HG03060 (cell line): ENCODE measurements around the gene RALA.
A peak's percentile ranks its signal among the peaks of the same experiment; 100 is the strongest.

ENCODE experiments used
- ATAC-seq: cut with Tn5 transposase; IDR thresholded peaks from one replicate; pipeline ENCODE4 v1.9.1; 2021; ENCODE audit warnings: low read depth, moderate number of reproducible peaks; ENCODE audit not compliant: unreplicated experiment

The RALA gene, protein sequence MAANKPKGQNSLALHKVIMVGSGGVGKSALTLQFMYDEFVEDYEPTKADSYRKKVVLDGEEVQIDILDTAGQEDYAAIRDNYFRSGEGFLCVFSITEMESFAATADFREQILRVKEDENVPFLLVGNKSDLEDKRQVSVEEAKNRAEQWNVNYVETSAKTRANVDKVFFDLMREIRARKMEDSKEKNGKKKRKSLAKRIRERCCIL

DNA sequence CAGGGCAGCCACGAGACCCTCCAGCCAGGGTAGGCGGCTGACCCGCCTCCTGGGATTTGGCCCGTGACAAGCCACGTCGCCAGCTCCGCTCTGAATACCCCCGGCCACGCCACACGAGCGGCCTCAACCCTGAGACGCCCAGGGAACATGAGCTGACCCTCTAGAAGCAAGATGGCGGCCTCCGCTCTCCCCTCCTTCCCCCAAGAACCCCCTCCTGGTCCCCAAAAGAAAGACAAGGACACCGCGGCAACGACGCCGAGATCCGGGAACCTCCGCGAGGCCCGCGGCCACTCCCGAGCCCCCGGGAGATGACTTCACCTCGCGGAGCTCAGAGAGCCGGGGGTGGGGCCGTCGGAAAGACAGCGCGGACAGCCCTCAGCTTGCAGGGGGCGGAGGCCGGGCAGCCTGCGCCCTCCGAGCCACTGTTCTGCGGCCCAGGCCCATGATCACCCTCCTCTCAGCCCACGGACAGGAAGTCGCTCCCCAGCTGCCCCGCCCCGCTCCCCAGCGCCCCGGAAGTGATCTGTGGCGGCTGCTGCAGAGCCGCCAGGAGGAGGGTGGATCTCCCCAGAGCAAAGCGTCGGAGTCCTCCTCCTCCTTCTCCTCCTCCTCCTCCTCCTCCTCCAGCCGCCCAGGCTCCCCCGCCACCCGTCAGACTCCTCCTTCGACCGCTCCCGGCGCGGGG lies at the start of gene RALA:
RALA (plus strand) TSS at position 526 of the 685 bp plus-strand sequence. CDS start 63,096 bp downstream, outside the sequence.
- ATAC-seq: peak; percentile 57

DNA sequence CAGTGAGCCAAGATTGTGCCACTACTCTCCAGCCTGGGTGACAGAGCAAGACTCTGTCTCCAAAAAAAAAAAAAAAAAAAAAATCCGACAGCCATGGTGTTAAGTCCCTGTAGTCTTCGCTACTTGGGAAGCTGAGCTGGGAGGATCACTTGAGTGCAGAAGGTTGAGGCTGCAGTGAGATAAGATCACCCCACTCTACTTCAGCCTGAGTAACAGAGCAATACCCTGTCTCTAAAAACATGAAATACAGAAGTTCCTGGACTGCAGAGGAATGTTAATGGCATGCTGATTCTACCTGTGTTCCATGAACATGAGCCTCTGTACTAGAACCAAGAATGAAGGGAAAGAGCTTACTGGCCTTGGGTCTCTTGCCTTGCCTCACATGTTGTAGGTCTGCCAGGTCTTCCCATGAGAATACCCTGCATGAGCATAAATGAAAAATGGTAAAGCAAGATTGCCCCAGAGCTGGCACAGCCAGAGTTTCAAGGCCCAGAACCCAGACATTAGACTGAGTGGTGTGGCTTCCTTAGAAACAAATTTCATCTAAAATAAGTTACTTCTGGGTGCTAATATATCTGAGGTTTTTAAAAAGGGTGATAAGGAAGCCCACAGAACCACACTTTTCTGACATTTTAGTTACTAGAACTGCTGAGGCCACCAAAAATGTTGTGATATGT lies 48.6 kb upstream of the RALA start:
- no peak for ATAC-seq

DNA sequence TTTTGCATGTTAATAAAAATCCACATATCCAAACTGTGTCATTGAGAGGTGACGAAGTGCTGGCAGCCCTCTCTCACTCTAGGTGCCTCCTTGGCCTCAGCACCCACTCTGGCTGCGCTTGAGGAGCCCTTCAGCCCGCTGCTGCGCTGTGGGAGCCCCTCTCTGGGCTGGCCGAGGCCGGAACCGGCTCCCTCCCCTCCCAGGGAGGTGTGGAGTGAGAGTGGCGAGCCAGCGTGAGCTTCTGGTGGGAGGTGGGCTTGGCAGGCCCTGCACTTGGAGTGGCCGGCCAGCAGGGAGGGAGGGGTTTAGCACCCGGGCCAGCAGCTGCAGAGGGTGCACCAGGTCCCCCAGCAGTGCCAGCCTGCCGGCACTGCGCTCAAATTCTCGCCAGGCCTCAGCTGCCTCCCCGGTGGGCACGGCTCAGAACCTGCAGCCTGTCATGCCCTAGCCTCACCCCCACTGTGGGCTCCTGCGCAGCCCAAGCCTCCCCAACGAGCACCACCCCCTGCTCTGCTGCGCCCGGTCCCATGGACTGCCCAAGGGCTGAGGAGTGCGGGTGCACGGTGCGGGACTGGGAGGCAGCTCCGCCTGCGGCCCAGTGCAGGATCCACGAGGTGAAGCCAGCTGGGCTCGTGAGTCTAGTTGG lies 46.0 kb upstream of the RALA start:
- ATAC-seq: no peak

DNA sequence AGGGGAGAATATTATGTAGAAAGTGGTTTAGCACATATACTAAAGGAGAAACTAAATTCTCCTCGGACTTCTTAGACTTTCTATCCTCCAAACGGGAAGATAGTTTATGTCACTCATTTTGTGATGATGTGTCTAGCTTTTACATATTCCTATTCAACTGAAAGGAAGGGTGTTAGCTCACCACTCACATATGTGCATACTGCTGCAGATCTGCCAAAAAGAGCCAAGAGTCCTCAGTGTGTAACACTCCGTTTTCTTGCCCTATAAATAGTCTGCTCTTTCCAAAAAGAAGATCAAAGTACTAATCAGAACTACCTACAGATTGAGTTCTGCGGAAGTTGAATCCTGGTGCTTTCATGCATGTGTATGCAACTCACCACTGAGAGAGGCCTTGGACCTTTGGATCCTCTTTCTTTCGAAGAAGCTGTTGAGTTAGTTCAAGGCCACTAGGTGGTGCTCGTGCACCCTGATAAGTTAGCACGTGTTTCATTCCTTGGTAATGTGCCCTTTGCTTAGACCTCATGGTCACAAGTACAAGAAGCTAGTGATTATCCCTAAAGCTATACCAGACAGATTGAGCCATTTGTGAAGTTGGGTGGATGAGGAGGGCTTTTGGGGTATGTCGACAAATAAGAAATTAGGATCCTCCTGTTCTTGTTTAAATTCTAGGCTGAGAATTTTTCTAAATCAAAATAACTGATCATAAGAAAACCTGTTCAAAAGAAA lies 43.1 kb upstream of the RALA start:
- peak; percentile 85 for ATAC-seq

DNA sequence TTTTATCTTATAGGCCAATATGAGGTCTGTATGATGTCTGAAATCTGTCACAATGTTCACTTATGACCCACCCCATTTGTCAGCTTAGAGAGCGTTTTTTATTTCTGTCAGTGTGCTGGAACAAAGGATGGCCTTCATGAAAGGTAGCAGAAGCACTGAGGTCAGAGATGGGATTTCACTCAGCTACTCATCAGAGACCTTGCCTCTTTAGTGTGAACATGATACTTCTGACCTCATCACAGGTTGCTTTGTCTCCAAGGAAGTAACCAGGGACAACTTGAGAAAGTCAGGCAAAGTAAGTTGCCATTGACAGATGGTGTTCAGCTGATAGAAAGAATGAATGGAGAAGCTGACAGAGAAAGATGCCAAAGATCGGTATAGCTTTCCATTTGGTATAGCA lies 40.8 kb upstream of the RALA start:
- ATAC-seq: no peak

DNA sequence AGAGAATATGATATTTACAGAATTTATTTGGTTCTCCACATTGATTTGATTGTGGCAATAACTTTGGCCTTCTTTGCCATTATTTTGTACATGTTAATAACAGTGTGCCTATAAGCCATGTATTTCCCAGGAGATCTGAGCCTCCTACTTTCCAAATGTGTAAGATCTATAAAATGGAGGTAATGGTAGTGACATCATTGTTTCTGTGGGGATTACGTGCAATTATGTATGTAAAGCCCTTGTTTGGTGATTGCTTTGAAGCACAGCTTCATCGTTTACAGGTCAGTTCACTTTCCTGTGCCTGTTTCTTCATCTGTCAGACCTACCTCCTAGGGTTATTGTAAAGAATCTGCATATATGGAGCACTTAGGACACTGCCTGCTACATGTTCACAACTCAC lies 39.8 kb upstream of the RALA start:
- ATAC-seq: no peak

DNA sequence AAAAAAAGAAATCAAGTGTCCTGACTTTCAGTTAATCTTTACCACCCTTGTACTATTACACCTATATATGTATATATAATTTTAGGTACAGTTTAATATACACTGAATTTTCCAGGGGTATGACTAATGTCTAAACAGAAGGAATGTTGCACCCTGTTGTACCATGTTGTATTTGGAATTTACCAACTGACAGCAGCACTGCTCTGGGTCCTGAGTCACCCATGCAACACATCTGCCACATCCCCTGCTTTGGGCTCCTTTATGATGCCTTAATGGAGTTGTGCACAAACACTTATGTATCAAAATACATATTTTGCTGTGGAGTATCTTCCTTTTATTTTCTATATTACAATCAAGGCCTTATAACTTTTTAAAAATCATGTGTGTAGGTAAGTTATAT lies 36.0 kb upstream of the RALA start:
- ATAC-seq: no peak

DNA sequence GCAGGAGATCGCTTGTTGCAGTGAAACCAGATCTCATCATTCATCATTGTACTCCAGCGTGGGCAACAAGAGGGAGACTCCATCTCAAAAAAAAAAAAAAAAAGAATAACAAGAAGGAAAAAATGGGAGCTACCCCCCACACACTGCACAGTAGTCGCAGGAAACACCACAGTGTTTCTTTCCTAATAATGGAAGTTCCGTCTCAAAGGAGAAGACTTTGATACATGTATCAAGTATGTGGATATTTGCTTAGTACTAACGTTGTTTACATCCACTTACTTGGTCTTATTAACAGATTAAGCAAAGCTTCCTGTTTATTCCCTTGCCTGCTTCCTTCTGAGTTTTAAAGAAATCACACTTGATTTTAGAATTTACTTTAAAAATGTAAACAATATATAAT lies 35.0 kb upstream of the RALA start:
- ATAC-seq: no peak

DNA sequence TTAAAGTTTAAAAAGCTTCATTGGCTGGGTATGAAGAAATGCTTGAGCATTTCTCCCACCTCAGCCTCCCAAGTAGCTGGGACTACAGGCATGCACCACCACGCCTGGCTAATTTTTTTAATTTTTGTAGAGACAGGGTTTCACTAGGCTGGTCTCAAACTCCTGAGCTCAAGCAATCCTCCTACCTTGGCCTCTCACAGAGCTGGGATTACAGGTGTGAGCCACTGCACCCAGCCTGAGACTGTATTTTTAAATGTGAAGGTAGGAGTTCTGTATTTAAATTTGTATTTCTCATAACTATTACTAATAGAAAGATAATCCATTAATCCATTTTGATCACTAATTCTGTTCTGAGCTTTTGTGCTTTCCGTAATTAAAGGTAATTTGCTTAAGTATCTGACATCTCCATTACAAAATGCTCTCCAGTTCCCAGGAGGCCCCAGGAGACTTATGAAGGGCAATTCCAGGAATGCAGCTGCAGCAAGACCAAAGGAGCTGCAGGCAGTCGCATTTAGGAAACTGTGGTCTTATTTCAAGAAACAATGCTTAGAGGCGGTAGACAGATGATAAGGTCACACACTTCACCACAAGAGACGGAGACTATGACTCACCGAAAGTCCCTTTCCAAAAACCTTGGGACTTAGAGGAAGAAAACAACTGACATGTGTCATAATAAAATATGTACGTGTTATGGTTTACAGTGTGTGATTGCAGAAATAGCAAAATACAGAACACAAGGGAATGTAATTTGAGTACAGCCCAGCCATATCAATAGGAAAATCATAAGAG lies 33.9 kb upstream of the RALA start:
- ATAC-seq: peak; percentile 95

DNA sequence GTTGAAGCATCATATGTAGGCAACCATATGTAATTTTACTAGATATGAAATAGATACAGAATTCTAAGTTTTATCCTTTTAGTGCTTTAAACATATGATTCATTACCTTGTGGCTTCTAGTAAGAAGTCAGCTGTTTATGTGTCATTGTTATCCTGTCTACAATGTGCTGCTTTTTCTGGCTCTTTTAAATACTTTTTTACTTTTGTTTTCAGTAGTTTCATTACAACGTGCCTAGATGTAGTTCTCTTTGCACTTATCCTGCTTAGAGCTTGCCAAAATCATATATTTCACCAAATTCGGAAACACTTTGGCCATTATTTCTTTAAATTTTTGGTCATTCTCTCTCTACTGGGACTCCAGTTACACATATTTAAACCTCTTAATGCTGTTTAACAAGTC lies 30.8 kb upstream of the RALA start:
- ATAC-seq: no peak

DNA sequence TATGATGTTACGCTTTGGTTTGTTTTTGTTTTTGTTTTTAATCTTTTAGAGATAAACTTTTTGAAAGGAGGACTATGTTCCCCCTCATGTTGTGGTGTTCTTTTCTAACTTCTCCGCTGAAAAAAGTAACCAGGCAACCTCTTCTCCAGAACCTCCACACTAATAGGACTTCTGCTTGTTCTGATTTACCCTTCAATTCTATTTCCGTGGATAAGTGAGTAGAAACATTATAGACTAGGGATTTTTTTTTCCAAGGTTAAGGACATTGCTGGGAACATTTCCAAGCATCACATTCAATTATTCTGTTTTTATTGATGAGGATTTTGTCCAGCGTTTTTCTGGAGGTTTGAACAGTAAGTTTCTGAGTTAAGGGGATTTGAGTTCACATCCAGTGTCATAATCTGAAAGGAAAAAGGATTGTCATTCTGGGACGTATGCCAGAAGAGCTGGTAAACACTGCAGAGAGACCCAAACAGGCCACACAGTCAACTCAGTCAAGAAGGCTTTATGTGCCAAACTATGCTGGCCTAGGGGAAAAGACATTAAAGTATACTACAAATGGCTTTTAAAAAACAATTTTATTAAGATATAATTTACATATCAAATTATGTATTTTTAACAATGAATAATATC lies 28.3 kb upstream of the RALA start:
- no peak for ATAC-seq

DNA sequence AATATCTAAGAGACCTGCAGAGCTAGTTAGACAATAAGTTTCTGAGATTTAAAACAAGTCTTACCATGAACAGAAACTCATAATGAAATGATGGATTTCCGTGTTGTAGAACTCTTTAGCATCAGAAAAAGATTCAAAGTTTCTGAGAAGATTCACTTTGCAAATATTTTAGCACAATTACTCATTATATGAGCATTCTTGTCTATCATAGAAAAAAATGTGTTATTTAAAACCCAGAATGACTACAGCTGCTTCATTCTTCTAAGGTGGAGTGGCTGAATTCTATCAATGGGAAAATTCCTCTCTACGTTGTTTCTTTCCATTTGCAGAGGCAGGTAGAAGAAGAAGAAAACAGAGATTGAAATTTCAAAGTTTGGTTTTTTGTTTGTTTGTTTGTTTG lies 21.0 kb upstream of the RALA start:
- ATAC-seq: no peak

DNA sequence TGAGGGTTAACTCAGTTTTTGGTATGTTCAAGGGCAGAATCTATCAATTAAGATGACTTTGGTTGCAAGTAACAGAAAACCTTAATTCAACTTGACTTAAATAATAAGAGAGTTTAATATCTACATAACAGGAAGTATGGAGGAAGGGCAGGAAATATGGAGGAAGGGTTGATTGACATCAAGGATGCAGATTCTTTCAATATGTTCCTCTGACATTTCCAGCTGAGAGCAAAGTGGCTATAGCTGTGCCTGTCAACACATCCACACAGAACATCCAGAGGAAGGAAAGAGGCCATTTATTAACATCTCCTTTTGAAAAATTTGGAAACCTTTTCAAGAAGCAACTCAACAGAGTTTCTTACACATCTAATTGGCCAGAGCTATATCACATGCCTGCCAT lies 19.4 kb upstream of the RALA start:
- ATAC-seq: no peak

DNA sequence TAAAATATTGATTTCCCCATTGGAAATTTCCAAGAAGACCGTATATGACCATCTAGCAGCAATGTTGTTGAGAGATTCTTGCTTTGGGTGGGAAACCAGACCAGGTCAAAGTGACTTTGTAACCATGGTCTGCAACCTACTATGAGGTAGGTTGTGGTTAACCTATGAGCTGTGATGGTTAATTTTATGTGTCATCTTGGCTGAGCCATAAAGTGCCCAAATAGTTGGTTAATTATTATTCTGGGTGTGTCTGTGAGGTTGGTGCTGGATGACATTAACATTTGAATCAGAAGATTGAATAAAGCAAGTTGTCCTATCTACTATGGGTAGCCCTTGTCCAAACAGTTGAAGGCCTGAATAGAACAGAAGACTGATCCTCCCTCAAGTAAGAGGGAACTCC lies 18.3 kb upstream of the RALA start:
- ATAC-seq: peak; percentile 52

DNA sequence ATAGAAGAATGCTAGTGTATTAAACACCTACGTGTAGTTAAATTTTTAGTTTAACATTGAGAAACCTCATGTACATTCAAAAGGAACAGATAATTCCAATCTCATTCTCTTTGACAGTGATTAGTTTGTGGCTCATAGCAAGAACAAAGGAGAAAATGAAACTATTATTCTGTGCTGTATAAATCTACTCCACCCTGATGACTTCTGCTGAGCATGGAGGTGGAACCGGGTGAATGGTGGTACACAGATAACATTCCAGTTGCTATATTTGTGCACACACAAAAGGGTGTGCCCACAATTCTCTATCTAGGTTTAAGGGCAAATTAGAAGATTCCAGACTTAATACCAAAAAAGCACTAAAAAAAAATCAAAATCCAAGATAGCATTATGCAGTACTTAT lies 17.0 kb upstream of the RALA start:
- no peak for ATAC-seq

DNA sequence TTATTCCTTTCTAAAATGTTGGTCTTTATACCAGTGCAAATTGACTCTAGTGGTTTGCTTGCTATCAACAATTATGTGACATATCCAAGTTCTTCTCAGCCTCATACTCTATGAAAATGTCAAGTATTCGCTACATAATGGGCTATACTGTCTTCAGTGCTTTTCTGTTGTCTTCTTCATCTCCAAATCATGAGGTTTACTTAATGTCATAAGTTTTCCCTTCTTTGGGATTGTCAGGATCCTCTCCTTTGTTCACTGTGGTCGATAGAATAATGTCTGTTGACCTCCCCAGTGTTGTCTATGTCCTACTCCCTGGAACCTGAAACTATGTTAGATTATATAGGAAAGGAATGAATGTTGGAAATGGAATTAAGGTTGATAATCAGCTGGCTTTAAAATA lies 16.4 kb upstream of the RALA start:
- ATAC-seq: no peak

DNA sequence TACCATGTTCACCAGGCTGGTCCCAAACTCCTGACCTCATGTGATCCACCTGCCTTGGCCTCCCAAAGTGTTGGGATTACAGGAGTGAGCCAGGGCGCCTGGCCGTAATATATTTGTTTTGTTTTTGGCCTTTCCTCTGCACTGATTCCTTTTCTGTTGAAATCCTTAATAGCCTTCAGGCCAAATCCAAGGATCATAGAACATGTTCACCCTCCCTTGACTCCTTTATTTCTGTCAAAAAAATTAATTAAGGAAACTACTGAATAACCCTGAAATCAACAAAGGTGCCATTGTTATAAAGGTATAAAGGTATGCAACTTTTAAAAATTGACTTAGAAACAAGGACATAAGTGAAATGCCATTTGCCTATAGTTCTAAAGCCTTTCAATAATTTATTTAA lies 15.5 kb upstream of the RALA start:
- ATAC-seq: no peak

DNA sequence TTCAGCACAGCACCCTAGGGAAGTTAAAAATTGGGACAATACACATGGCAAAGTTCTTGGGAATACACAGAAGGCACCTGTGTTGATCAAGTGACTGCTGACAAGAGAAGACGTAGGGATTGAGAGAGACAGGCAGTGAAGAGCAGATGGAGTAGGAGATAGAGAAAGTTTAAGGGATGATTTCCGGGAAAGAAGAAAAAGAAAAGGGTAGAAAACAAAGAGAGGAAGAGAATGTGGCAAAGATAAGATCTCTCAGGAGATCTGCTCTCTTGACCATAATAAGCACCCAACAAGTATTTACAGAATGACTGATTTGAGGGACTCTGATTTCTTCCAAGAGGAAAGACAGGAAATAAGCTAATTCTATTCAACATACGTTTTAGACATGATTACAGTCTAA lies 15.1 kb upstream of the RALA start:
- no peak for ATAC-seq

DNA sequence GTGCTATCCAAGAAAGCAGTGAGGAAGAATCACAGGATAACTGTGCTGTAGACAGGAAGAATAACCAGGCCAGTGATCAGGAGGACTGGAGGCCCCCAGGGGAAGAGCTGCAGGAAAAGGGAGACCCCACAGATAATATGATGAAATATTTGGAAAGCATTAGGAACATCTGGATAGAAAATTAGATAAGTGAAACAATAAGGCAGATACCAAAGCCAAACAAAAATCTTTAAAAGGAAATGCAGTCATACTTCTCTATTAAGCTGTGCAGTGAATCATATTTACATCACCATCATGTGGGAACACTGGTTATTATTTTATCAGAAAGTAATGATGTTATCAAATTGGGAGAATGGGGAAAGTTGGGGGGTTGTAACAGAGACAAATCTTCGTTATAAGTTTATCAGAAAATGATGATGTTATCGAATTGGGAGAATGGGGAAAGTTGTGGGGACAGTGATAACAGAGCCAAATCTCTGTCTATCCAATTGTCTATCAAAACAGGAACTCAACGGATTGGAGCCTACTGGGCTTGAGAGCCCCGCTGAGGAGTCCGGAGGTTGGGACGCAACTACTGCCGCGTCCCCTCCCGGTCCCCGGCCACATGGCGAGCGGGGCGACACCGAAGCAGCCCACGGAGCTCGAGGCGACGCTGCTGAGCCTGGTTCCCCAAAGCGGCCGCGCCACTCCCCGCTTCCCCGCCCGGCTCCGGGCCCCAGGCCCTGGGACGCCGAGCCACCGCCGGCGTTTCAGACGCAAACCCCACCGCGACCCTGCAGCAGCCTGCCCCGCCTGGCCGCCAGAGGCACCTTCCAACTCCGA lies 14.0 kb upstream of the RALA start:
- no peak for ATAC-seq
